ENCODE data around the gene GFRA4. TPM values are rescaled to one million over a fixed set of nuclear protein-coding genes. Genes with fewer than 3 reads are reported as not detected.

Gene GFRA4
- total RNA-seq, 1 donor, result not detected

DNA sequence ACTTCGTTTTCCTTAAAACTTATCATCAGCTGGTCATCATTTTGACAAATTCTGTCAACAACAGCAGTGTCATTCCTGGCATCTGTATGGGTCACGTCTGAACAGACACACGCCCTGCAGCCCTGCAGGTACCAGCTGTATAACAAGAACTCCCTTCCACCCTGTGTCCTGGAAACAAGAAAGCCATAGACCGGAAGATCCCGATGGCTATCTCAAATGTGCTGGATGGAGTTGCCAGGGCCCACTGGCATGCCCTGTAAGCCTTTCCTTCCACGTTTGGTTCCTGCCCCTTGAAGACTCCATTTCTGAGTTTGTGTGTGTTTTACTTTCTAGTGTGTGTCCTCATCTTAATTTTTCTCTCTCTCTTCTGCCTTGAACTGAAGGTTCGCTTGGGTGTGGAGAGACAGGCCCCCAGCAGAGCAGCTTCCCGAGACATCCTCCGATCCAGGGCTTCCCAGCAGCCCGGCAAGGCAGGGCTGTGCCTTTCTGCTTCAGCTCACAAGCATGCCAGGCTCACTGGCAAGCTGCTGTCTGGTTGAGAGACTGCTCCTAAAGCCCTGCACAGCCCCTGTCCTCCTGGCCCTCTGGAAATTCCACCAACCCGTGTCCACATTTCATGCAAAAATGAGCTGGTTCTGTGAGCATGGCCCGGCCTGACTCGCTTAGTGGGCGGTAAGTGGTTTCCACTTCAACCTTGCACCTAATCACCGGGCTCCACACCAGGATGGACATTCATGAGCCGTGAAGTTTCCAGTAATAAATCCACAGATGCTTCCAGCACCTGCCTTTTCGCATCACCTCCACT is 8.7 kb downstream of the GFRA4 start:
- H3K9me3 ChIP-seq (ENCODE audit: low read depth, low read length), result no peaks in the 10 kb centered on the region
- peaks cover 14% of the 10 kb centered on the region for H3K4me1 ChIP-seq (ENCODE audit: insufficient read depth, low read length)
- H3K4me3 ChIP-seq (ENCODE audit: low read length), result no peak overlapping the region
- no peaks in the 10 kb centered on the region for H3K27me3 ChIP-seq (ENCODE audit: insufficient read depth, low read length)

DNA sequence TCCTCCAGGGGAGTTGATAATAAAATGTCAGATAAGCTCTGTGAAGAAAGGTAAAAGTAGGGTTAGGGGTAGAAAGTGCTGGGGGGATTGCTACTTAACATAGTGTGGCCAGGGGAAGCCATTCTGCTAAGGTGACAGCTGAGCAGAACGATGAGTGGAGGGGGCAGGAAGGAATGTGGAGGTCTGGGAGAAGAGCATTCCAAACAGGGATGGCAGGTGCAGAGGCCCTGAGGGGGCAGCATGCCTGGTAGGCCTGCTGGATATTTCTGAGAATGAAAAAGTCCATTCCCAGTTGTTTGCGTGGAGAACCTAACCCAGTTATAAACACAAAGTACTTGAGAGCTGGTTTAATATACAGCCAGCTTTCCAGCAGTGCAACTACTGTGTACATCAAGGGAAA is 9.3 kb downstream of the GFRA4 start:
- H3K4me1 ChIP-seq (ENCODE audit: insufficient read depth, low read length), result peaks cover 14% of the 10 kb centered on the region
- no peaks in the 10 kb centered on the region for H3K27me3 ChIP-seq (ENCODE audit: insufficient read depth, low read length)
- no peaks in the 10 kb centered on the region for H3K9me3 ChIP-seq (ENCODE audit: low read depth, low read length)
- no peak overlapping the region for H3K4me3 ChIP-seq (ENCODE audit: low read length)

DNA sequence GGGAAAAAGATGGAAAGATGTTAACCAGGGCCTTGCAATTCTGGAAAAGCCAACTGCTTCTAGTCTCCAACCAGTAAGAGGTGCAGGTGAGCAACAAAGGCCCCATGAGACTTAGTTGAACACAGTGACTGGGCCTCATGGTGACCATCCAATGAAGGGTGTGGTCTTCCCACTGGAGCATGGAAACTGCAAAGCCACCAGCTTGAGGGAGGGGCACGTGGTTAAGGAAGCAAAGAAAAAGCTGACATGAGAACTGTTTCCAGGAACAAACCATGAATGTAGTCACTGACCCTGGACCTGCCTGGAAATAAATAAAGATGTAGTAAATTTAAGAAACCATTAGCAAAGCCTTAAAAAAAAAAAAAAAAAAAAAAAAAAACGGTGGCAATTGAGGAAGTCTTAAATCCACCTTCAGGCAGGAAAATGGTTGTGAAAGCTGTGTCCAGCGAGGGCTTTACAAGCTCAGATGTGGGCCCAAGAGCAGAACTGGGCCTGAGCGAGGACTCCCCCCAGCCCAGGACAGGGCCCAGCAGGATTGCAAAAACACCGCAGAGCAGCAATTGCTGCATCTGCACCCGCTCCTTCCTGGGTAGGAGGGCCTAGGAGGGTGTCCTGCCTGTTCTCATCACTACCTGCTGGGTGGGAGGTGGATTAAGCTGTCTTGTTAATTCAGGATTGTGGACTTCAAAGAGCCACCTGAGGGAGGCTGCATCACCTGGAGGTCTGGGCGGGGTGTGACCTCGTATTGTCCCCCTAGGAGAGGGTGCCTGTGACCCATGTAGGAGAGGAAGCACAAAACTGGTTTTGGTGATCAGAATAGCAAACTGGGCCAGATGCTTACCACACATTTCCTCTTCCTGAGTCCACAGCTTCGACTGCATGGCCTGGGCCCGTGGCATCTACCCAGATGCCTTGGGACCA is 10.3 kb downstream of the GFRA4 start:
- Histone ChIP-seq H3K9me3 (ENCODE audit: low read depth, low read length) (no peaks in the 10 kb centered on the region), H3K4me1 (ENCODE audit: insufficient read depth, low read length) (peaks cover 14% of the 10 kb centered on the region), H3K27me3 (ENCODE audit: insufficient read depth, low read length) (no peaks in the 10 kb centered on the region), H3K4me3 (ENCODE audit: low read length) (no peak overlapping the region)

DNA sequence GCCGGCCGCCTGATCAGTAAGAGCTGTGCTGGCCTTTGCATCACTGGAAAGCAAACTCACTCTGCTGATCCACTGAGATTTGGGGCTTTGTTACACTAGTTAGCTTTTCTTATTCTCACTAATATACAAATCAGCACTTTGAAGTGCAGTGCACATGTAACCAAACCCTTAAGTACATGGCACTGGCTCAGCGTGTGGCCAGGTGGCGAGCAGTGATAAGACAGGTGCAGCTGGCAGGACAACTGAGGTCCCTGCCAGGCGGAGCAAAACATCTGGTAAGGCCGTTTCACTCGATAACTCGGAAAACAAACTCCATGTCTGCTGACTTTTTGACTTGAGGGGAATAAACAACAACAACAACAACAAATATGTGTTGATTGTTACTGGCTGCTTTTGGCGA is 11.0 kb downstream of the GFRA4 start:
- Histone ChIP-seq H3K4me1 (ENCODE audit: insufficient read depth, low read length) (peaks cover 14% of the 10 kb centered on the region), H3K9me3 (ENCODE audit: low read depth, low read length) (no peaks in the 10 kb centered on the region), H3K27me3 (ENCODE audit: insufficient read depth, low read length) (no peaks in the 10 kb centered on the region), H3K4me3 (ENCODE audit: low read length) (no peak overlapping the region)

- Histone ChIP-seq H3K4me1 (ENCODE audit: insufficient read depth, low read length) (peaks cover 14% of the 10 kb centered on the region), H3K4me3 (ENCODE audit: low read length) (no peak overlapping the region), H3K27me3 (ENCODE audit: insufficient read depth, low read length) (no peaks in the 10 kb centered on the region), H3K9me3 (ENCODE audit: low read depth, low read length) (no peaks in the 10 kb centered on the region)
Measured at GRCh38 chr20:3651204-3651962, 11.8 kb downstream of the GFRA4 start.

- no peaks in the 10 kb centered on the region for H3K9me3 ChIP-seq (ENCODE audit: low read depth, low read length)
- no peaks in the 10 kb centered on the region for H3K27me3 ChIP-seq (ENCODE audit: insufficient read depth, low read length)
- H3K4me3 ChIP-seq (ENCODE audit: low read length), result no peak overlapping the region
- H3K4me1 ChIP-seq (ENCODE audit: insufficient read depth, low read length), result peaks cover 13% of the 10 kb centered on the region
Measured at GRCh38 chr20:3648951-3649350, 14.2 kb downstream of the GFRA4 start.

- no peaks in the 10 kb centered on the region for H3K4me1 ChIP-seq (ENCODE audit: insufficient read depth, low read length)
- H3K9me3 ChIP-seq (ENCODE audit: low read depth, low read length), result no peaks in the 10 kb centered on the region
- H3K4me3 ChIP-seq (ENCODE audit: low read length), result no peak overlapping the region
- no peaks in the 10 kb centered on the region for H3K27me3 ChIP-seq (ENCODE audit: insufficient read depth, low read length)
Measured at GRCh38 chr20:3647473-3647872, 15.7 kb downstream of the GFRA4 start.

DNA sequence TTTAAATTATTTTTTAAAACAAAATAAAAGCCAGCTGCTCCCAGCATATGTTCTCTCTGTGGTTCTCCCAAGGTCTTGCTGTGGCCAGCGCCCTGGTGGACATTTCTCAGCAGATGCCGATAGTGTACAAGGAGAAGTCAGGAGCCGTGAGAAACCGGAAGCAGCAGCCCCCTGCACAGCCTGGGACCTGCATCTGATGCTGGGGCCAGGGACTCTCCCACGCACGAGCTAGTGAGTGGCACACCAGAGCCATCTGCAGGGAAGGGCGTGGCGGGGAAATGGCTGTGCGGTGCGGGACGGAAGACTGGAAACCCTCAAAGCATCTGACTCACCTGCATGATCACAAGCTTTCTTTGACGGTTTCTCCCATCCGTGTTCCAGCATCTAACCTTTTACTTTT is 16.5 kb downstream of the GFRA4 start:
- no peaks in the 10 kb centered on the region for H3K4me1 ChIP-seq (ENCODE audit: insufficient read depth, low read length)

GRCh38 chr20:3646067-3646440 is 17.1 kb downstream of the GFRA4 start:
- Histone ChIP-seq H3K27me3 (ENCODE audit: insufficient read depth, low read length) (no peaks in the 10 kb centered on the region), H3K4me3 (ENCODE audit: low read length) (no peak overlapping the region), H3K4me1 (ENCODE audit: insufficient read depth, low read length) (no peaks in the 10 kb centered on the region), H3K9me3 (ENCODE audit: low read depth, low read length) (no peaks in the 10 kb centered on the region)

More for the DNA sequence above, 16.5 kb downstream of the GFRA4 start:
- no peaks in the 10 kb centered on the region for H3K27me3 ChIP-seq (ENCODE audit: insufficient read depth, low read length)
- H3K4me3 ChIP-seq (ENCODE audit: low read length), result no peak overlapping the region
- H3K9me3 ChIP-seq (ENCODE audit: low read depth, low read length), result no peaks in the 10 kb centered on the region

- Histone ChIP-seq H3K4me1 (ENCODE audit: insufficient read depth, low read length) (no peaks in the 10 kb centered on the region), H3K9me3 (ENCODE audit: low read depth, low read length) (no peaks in the 10 kb centered on the region), H3K4me3 (ENCODE audit: low read length) (no peak overlapping the region), H3K27me3 (ENCODE audit: insufficient read depth, low read length) (no peaks in the 10 kb centered on the region)
Measured at GRCh38 chr20:3645309-3646066, 17.7 kb downstream of the GFRA4 start.

DNA sequence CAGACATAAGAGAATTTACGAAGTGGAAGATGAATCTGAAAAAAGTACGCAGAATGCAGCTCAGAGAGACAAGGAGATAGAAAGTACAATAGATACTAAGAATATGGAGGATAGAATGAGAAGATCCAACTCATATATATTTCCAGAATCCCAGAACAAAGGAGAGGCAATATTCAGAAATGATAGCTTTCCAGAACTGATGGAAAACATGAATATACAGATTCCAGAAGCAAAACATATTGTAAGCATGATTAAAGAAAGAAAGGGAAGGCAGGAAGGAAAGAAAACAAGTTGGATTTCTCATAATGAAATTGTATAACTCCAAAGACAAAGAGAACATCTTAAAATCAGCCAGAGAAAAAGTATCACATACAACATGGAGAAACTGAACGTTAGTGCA is 22.9 kb downstream of the GFRA4 start:
- H3K9me3 ChIP-seq (ENCODE audit: low read depth, low read length), result no peaks in the 10 kb centered on the region
- H3K4me3 ChIP-seq (ENCODE audit: low read length), result no peak overlapping the region
- no peaks in the 10 kb centered on the region for H3K27me3 ChIP-seq (ENCODE audit: insufficient read depth, low read length)
- H3K4me1 ChIP-seq (ENCODE audit: insufficient read depth, low read length), result no peaks in the 10 kb centered on the region

GRCh38 chr20:3635346-3635745 is 27.9 kb downstream of the GFRA4 start:
- Histone ChIP-seq H3K4me1 (ENCODE audit: insufficient read depth, low read length) (no peaks in the 10 kb centered on the region), H3K4me3 (ENCODE audit: low read length) (no peak overlapping the region), H3K9me3 (ENCODE audit: low read depth, low read length) (no peaks in the 10 kb centered on the region), H3K27me3 (ENCODE audit: insufficient read depth, low read length) (no peaks in the 10 kb centered on the region)

DNA sequence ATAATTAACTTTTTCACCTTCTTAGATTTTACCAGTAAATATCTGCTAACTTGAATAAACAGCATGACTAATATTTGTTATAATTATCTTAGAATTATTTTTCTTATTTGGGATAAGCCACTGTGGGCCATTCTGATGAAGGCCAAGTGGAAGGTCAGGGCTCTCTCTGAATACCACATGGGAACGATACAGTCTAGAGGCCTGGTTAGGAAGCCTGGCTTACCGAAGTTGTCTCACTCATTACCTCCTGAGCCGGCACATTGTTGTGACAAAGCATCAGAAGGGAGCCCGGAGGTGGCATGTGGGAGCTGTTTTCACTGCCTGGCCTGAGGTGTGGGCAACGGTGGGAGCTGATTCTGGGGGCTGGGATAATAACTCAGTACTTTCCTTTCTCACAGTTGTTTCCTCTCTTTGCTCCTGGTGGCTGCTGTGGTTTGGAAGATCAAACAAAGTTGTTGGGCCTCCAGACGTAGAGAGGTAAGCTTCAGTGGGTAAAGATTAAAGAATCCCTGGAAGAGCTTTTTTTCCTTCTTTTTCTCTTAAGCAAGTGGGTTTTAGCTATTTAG is 29.2 kb downstream of the GFRA4 start:
- H3K4me1 ChIP-seq (ENCODE audit: insufficient read depth, low read length), result no peaks in the 10 kb centered on the region
- H3K9me3 ChIP-seq (ENCODE audit: low read depth, low read length), result no peaks in the 10 kb centered on the region
- no peaks in the 10 kb centered on the region for H3K27me3 ChIP-seq (ENCODE audit: insufficient read depth, low read length)
- no peak overlapping the region for H3K4me3 ChIP-seq (ENCODE audit: low read length)

DNA sequence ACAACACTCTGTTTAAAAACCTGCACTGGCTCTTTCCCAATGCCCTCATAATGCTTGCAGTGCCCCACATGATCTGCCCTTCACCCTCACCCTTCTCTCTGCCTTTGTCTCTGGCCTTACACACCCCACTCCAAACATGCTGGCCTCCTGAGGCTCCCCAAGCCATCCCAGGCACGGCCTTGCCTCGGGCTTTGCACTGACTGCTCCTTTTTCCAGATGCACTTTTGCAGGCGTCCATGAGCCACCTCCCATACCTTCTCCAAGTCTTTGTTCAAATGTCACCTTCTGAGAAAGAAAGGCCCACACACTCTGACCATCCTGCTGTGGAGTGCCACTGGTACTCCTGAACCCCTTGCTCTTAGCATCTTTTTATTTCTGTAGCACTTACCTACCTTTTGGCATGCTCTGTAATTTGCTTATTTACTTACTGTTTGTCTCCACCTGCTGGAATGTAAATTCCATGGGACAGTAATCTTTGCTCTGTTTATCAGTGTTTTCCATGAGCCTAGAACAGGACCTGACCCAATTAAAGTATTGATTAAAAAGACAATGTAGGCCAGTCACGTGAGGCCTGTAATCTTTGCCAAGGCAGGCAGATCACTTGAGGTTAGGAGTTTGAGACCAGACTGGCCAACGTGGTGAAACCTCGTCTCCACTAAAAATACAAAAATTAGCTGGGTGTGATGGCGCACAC is 30.7 kb downstream of the GFRA4 start:
- Histone ChIP-seq H3K4me3 (ENCODE audit: low read length) (no peak overlapping the region), H3K4me1 (ENCODE audit: insufficient read depth, low read length) (no peaks in the 10 kb centered on the region), H3K9me3 (ENCODE audit: low read depth, low read length) (no peaks in the 10 kb centered on the region), H3K27me3 (ENCODE audit: insufficient read depth, low read length) (no peaks in the 10 kb centered on the region)

Data from mononuclear cell (primary cell).